Measurements from ENCODE around the gene P2RX6.
"Not testable (repeated sequence)": the region's sequence is repeated elsewhere in the genome, so short reads cannot be mapped to it uniquely, and the experiment has no call there.

The P2RX6 gene

GRCh38 chr22:21045585-21046294, 30.8 kb downstream of the P2RX6 start, which contains the start of gene LRRC74B:
Gene LRRC74B (plus strand): TSS chr22:21045946. CDS start chr22:21045987, 41 bp downstream.
- Mint-ChIP-seq H3K27ac (peak within 1 kb of the TSS; percentile 93 to 95), H3K4me3 (peak within 1 kb of the TSS; percentile 60 to 80)
- peak; percentile 96 for ATAC-seq (replicated peaks)

GRCh38 chr22:21047035-21047661, 32.2 kb downstream of the P2RX6 start:
- ATAC-seq (replicated peaks) (no peak), DNase-seq (no peak)
- no peak overlapping the region for H3K4me3 Mint-ChIP-seq
- peaks cover 6% of the 10 kb centered on the region for H3K36me3 Mint-ChIP-seq (ENCODE audit: insufficient read depth)
- H3K27me3 Mint-ChIP-seq: peaks cover 18 to 37% of the 10 kb centered on the region in 2 donors
- H3K9me3 Mint-ChIP-seq: no peaks in the 10 kb centered on the region
- H3K27ac Mint-ChIP-seq: peak overlapping the region in 1 of 2 donors; percentile 10
- peaks cover 25 to 28% of the 10 kb centered on the region in 2 donors for H3K4me1 Mint-ChIP-seq (ENCODE audit: low read depth in 2 of 2)

More at GRCh38 chr22:21045585-21046294, 30.8 kb downstream of the P2RX6 start, which contains the start of gene LRRC74B:
- no peaks in the 10 kb centered on the region for H3K9me3 Mint-ChIP-seq
- peak; percentile 56 to 62 (median 60) for DNase-seq
- peaks cover 24 to 25% of the 10 kb centered on the region in 2 donors for H3K4me1 Mint-ChIP-seq (ENCODE audit: low read depth in 2 of 2)
- H3K36me3 Mint-ChIP-seq (ENCODE audit: insufficient read depth): peaks cover 6% of the 10 kb centered on the region
- H3K27me3 Mint-ChIP-seq: peaks cover 18 to 40% of the 10 kb centered on the region in 2 donors

GRCh38 chr22:21047730-21048129, 32.8 kb downstream of the P2RX6 start:
- peaks cover 25 to 28% of the 10 kb centered on the region in 2 donors for H3K4me1 Mint-ChIP-seq (ENCODE audit: low read depth in 2 of 2)
- H3K9me3 Mint-ChIP-seq: no peaks in the 10 kb centered on the region
- no peak for DNase-seq
- H3K36me3 Mint-ChIP-seq (ENCODE audit: insufficient read depth): peaks cover 6% of the 10 kb centered on the region
- no peak overlapping the region for H3K4me3 Mint-ChIP-seq
- H3K27ac Mint-ChIP-seq: peak overlapping the region in 1 of 2 donors; percentile 10
- peaks cover 16 to 32% of the 10 kb centered on the region in 2 donors for H3K27me3 Mint-ChIP-seq
- no peak for ATAC-seq (replicated peaks)

GRCh38 chr22:21048448-21048847, 33.5 kb downstream of the P2RX6 start:
- not testable (repeated sequence) for DNase-seq; H3K9me3 Mint-ChIP-seq; H3K36me3 Mint-ChIP-seq (ENCODE audit: insufficient read depth); ATAC-seq (replicated peaks); H3K27ac Mint-ChIP-seq; H3K4me3 Mint-ChIP-seq
- peaks cover 8 to 32% of the 10 kb centered on the region in 2 donors for H3K27me3 Mint-ChIP-seq
- H3K4me1 Mint-ChIP-seq (ENCODE audit: low read depth in 2 of 2): peaks cover 18 to 24% of the 10 kb centered on the region in 2 donors

- Mint-ChIP-seq H3K27me3 (peaks cover 7 to 32% of the 10 kb centered on the region in 2 donors), H3K4me1 (ENCODE audit: low read depth in 2 of 2) (peaks cover 14 to 19% of the 10 kb centered on the region in 2 donors)
- H3K9me3 Mint-ChIP-seq; H3K4me3 Mint-ChIP-seq; H3K27ac Mint-ChIP-seq; DNase-seq; H3K36me3 Mint-ChIP-seq (ENCODE audit: insufficient read depth); ATAC-seq (replicated peaks): not testable (repeated sequence)
Measured at GRCh38 chr22:21048965-21049364, 34.0 kb downstream of the P2RX6 start.

- Mint-ChIP-seq H3K9me3 (no peaks in the 10 kb centered on the region), H3K36me3 (ENCODE audit: insufficient read depth) (no peaks in the 10 kb centered on the region), H3K4me1 (ENCODE audit: low read depth in 2 of 2) (peaks cover 10% of the 10 kb centered on the region in 2 donors), H3K4me3 (no peak overlapping the region), H3K27ac (peak overlapping the region; percentile 18 to 27), H3K27me3 (peaks cover 0 to 37% of the 10 kb centered on the region in 2 donors)
- DNase-seq (no peak), ATAC-seq (replicated peaks) (no peak)
Measured at GRCh38 chr22:21051145-21051830, 36.3 kb downstream of the P2RX6 start.

GRCh38 chr22:21051831-21052400, 37.0 kb downstream of the P2RX6 start:
- DNase-seq (no peak), ATAC-seq (replicated peaks) (no peak)
- Mint-ChIP-seq H3K27ac (peak overlapping the region; percentile 18 to 27), H3K9me3 (no peaks in the 10 kb centered on the region), H3K4me1 (ENCODE audit: low read depth in 2 of 2) (peaks cover 10 to 15% of the 10 kb centered on the region in 2 donors), H3K36me3 (ENCODE audit: insufficient read depth) (no peaks in the 10 kb centered on the region), H3K27me3 (peaks cover 6 to 43% of the 10 kb centered on the region in 2 donors), H3K4me3 (no peak overlapping the region)

GRCh38 chr22:21052715-21053459, 37.9 kb downstream of the P2RX6 start:
- H3K4me1 Mint-ChIP-seq (ENCODE audit: low read depth in 2 of 2): peaks cover 10 to 15% of the 10 kb centered on the region in 2 donors
- no peak for DNase-seq
- H3K36me3 Mint-ChIP-seq (ENCODE audit: insufficient read depth): no peaks in the 10 kb centered on the region
- peaks cover 8 to 48% of the 10 kb centered on the region in 2 donors for H3K27me3 Mint-ChIP-seq
- H3K4me3 Mint-ChIP-seq: no peak overlapping the region
- no peak for ATAC-seq (replicated peaks)
- peak overlapping the region in 1 of 2 donors; percentile 38 for H3K27ac Mint-ChIP-seq
- no peaks in the 10 kb centered on the region for H3K9me3 Mint-ChIP-seq

- H3K9me3 Mint-ChIP-seq: no peaks in the 10 kb centered on the region
- no peak overlapping the region for H3K27ac Mint-ChIP-seq
- no peak overlapping the region for H3K4me3 Mint-ChIP-seq
- no peaks in the 10 kb centered on the region for H3K36me3 Mint-ChIP-seq (ENCODE audit: insufficient read depth)
- no peak for DNase-seq
- peaks cover 8 to 48% of the 10 kb centered on the region in 2 donors for H3K27me3 Mint-ChIP-seq
- peaks cover 10 to 15% of the 10 kb centered on the region in 2 donors for H3K4me1 Mint-ChIP-seq (ENCODE audit: low read depth in 2 of 2)
- ATAC-seq (replicated peaks): no peak
Measured at GRCh38 chr22:21054046-21054713, 39.2 kb downstream of the P2RX6 start.

- Mint-ChIP-seq H3K4me1 (ENCODE audit: low read depth in 2 of 2) (peaks cover 10 to 15% of the 10 kb centered on the region in 2 donors), H3K27ac (peak overlapping the region in 1 of 2 donors; percentile 65), H3K27me3 (peaks cover 8 to 48% of the 10 kb centered on the region in 2 donors), H3K4me3 (no peak overlapping the region), H3K36me3 (ENCODE audit: insufficient read depth) (no peaks in the 10 kb centered on the region), H3K9me3 (no peaks in the 10 kb centered on the region)
- DNase-seq (no peak), ATAC-seq (replicated peaks) (no peak)
Measured at GRCh38 chr22:21054714-21055563, 40.0 kb downstream of the P2RX6 start.

GRCh38 chr22:21055564-21055834, 40.5 kb downstream of the P2RX6 start:
- DNase-seq: no peak
- peak; percentile 12 for ATAC-seq (replicated peaks)
- H3K4me3 Mint-ChIP-seq: peak overlapping the region; percentile 26 to 63
- H3K4me1 Mint-ChIP-seq (ENCODE audit: low read depth in 2 of 2): peaks cover 10 to 15% of the 10 kb centered on the region in 2 donors
- no peaks in the 10 kb centered on the region for H3K9me3 Mint-ChIP-seq
- H3K27me3 Mint-ChIP-seq: peaks cover 8 to 48% of the 10 kb centered on the region in 2 donors
- no peaks in the 10 kb centered on the region for H3K36me3 Mint-ChIP-seq (ENCODE audit: insufficient read depth)
- peak overlapping the region in 1 of 2 donors; percentile 65 for H3K27ac Mint-ChIP-seq
